ENCODE measurements around the gene SEZ6L.

DNA sequence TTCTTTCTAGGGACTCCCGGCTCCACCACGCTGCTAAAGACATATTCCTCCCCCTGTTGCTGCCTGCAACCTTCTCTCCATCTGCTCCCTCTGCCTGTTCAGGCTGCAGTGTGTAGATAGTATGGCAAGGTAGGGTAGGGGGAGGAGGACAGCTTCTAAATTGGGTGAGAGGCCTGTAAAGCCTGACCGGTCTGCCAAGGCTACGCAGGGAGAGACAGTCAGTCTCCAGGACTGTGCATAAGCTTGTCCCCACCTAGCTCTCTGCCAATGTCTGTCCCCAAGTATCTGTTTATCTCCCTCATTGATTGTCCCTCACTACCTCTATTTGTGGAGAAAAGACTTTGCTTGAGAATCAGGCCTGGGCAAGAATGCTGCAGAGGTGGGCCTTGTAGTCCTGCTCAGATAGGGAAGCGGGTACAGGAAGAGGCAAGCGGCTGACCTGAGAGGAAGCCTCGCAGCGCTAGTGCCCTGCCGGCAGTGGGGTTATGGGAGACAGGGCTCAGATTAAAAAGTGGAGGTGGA, 871 bp upstream of the SEZ6L start:
- TF ChIP-seq POLR2A (IDR thresholded peaks at IDR 0.05), result no peak
- TF ChIP-seq, protein P1, sequence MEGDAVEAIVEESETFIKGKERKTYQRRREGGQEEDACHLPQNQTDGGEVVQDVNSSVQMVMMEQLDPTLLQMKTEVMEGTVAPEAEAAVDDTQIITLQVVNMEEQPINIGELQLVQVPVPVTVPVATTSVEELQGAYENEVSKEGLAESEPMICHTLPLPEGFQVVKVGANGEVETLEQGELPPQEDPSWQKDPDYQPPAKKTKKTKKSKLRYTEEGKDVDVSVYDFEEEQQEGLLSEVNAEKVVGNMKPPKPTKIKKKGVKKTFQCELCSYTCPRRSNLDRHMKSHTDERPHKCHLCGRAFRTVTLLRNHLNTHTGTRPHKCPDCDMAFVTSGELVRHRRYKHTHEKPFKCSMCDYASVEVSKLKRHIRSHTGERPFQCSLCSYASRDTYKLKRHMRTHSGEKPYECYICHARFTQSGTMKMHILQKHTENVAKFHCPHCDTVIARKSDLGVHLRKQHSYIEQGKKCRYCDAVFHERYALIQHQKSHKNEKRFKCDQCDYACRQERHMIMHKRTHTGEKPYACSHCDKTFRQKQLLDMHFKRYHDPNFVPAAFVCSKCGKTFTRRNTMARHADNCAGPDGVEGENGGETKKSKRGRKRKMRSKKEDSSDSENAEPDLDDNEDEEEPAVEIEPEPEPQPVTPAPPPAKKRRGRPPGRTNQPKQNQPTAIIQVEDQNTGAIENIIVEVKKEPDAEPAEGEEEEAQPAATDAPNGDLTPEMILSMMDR (IDR thresholded peaks at IDR 0.05), result no peak

All from ovary (tissue), 3 donors.